Activated CD4-positive, CD25-positive, alpha-beta regulatory T cell (primary cell): ENCODE data around the gene HTRA3.

ENCODE experiments used
- DNase-seq, 4 experiments: peaks; one replicate each; lab custom pipeline; 2025; lab: John Stamatoyannopoulos, UW

Gene HTRA3

DNA sequence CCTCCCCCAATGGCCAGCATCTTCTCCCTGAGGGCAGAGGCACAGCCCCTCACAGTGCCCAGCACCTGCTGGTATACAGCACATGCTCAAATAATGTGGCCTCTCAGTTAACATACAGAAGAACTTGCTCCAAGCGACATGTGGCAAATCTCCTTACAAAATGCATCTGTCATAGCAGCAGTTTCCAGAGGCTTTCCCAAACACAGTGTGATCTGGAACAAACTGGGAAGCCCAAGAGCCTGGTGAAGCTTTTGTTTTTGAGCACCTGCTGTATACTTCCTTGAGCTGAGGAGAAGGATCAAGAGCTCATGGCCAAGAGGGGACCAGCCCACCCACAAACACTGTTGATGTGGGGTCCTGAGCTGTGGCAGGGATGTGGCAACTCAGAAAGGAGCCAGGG, 34.8 kb upstream of the HTRA3 start:
- no peak for DNase-seq

DNA sequence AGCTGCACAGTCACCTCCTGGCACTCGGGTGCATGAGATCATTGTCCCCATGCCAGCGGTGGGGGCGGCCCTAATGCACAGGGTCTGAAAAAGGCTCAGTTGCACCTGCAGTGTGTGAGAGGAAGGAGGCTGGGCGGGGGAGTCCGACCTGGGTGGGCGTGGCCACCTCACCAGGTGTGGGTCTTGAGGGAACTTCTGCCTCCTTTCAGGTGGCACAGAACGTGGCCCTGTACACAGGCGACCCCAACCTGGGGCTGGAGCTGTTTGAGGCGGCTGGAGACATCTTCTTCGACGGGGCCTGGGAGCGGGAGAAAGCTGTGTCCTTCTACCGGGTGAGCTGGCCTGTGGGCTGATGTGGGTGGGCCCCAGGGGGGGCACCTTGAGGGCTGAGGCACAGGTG, 34.3 kb upstream of the HTRA3 start:
- no peak for DNase-seq

- DNase-seq, result no peak
Measured at GRCh38 chr4:8235686-8236085, 33.9 kb upstream of the HTRA3 start.

DNA sequence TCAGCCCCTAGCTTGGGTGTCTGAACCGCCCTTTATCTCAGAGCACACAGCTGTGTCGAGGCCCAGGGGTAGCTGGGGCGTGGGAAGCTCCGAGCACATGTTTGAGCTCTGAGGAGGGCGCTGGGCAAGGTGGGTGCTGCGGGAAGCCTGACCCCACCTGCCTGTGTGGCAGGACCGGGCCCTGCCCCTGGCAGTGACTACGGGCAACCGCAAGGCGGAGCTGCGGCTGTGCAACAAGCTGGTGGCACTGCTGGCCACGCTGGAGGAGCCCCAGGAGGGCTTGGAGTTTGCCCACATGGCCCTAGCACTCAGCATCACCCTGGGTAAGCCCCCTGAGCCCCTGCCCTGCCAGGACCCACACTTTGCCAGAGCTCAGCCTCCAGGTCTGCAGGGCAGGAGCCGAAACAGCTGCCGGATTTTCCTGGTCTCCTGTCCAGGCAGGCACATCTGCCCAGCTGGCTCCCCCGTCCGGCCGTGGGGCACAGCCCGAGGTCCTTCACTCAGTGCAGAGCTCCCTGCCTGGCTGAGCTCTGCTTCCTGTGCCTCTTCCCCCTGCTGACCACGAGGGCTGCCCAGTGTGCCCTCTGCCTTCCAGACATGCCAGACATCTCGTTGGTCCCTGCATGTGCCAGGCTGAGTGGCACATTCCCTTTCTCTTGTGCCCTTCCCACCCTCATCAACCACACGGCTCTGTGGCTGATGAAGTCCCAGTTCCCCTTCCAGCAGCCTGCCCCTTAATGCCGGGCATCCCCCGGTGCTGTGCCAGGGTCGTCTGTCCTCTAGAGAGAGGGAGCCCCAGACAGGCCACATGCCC, 33.2 kb upstream of the HTRA3 start:
- no peak for DNase-seq

DNA sequence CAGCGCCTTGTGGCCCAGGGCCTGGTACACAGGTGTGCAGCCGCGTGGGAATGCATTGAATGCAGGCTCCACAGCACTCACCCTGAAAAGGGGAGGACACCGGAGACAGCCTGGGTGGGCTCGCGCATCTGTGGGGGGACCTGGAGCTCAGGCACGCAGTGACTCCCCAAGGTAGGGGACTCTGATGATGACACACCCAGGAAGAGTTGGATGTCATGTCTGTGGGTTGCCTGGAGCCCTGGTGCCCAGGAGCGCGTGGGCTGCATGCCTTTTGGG, 32.7 kb upstream of the HTRA3 start:
- DNase-seq, result no peak

- DNase-seq, result no peak
Measured at GRCh38 chr4:8237256-8237989, 32.1 kb upstream of the HTRA3 start.

- DNase-seq, result no peak
Measured at GRCh38 chr4:8238036-8238511, 31.5 kb upstream of the HTRA3 start.

GRCh38 chr4:8238515-8239053, 31.0 kb upstream of the HTRA3 start:
- DNase-seq, result no peak

- DNase-seq, result no peak
Measured at GRCh38 chr4:8239226-8239625, 30.3 kb upstream of the HTRA3 start.

DNA sequence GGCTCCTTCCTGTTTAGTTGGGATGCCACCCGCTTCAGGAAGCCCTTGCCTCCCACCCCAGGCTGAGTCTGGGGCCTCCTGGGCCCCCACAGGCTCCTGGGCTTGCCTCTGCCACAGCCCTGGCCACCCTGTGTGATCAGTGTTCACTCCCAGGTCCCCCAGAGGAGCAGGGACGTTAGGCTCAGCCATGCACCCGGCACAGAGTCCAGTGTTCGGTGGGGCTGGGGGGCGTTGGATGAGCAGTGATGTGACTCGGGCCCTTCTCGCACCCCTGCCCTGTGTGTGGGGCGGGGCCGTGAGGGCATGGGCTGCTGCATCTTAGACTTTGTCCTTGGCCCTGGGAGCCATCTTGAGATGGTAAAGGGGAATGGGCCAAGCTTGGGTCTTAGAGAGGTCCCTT, 29.9 kb upstream of the HTRA3 start:
- no peak for DNase-seq

- DNase-seq, result no peak
Measured at GRCh38 chr4:8240211-8241041, 29.1 kb upstream of the HTRA3 start.

DNA sequence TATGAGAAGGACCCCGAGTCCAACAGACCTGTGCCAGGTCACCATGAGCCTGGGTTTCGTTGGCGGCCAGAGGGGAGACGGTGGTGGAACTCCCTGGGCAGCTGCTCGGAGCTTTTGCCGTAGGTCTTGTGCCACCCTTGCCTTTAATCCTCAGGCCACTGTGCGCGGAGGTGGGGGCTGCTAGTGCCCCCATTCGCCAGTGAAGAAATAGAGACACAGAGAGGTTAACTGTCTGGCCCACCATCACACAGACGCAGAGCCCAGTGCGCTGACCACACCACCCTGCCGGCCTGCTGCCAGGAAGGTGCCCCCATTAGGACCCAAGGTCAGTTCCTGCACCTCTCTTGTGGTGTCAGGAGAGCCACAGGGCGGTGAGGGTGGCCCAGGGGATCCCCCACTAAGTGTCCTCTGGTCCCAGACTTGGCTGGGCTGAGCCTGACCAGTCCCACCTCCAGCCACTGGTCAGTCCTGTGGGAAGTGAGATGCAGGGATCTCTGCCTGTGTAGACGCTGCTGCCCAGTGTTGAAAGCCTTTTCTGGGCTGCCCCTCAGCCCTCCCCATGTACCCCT, 28.3 kb upstream of the HTRA3 start:
- no peak for DNase-seq

DNA sequence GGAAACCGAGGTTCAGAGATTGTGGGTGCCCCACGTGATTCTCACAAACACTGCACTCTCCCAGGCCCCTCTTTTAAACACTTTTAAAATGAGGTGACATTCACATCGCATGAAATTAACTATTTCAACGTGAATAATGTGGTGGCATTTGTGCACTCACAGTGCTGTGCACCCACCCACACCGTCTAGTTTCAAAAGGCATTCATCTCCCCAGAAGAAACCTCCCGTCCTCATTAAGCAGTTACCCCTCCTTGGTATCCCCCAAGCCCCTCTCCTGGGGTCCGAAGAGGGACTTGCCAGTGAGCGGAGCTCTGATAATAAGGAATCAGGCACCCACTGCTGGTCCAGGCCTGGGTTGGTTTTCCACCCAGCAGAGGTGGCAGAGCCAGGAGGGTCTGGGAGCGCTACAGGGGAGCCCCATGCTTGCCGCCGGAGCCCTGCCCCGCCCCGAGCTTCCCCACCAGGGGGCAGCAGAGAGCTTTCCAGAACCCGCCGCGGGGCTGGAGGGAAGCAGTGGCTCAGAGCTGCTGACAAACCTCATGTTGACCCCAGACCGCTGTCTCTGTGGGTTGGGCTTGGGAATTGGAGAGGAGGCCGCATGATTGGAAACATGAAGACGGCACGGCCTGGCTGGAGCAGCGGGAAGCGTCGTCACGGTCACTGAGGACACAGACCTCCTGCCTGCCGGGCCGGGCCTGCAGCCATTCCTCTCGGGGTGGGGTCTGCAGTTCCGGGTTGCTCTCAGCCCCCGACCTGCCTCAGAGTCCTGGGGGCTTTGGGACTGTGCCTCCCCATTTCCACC, 27.5 kb upstream of the HTRA3 start:
- peak; percentile 66 to 89 (median 75) for DNase-seq

GRCh38 chr4:8242782-8243560, 26.6 kb upstream of the HTRA3 start:
- no peak for DNase-seq

DNA sequence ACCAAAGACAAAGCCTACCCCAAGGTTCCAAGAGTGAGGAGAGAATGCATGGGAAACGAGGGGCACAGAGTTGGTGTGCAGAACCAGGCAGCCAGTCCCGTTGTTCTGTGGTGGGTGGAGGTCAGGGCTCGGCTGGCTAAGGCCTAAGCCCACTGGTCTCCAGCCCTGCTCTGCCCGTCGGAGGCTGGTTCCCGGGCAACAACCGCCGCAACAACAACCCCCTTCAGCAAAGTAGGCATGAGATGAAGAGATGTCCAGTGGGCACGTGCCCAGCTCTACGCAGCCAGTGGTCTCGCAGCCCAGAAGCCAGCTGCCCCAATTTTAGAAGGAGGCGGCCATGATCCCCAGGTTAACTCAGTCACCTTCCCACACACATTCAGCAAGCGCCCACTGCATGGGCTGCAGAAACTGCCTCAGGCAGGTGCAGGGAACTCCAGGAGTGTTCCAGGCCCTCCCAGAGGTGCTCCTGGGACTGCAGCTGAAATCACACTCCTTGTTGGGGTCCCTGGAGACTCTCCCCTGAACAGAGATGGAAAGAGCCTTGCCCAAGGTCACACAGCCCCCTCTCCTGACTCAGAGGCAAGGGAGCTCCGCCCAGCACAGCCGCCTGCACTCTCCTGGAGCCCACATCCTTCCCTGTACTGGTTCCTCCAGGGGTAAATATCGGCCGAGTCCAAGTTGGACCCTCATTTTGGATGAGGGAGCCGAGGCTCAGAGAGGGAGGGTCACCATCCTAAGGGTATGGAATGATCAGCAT, 25.4 kb upstream of the HTRA3 start:
- DNase-seq, result no peak

- DNase-seq, result no peak
Measured at GRCh38 chr4:8244931-8245460, 24.6 kb upstream of the HTRA3 start.

GRCh38 chr4:8245884-8246833, 23.4 kb upstream of the HTRA3 start:
- no peak for DNase-seq
